Endothelial cell of umbilical vein (primary cell): ENCODE results near the gene GLRX. TPM values are rescaled to one million over a fixed set of nuclear protein-coding genes. Genes with fewer than 3 reads are reported as not detected.

Source experiments
- BruUV-seq: library from RNA; stranded (reverse); fragments of 400-500 nt; replicated peaks from 2 replicates; lab custom pipeline; 2021; lab: Mats Ljungman, UMichigan
- CTCF ChIA-PET: fragments of 300-600, 350-600 bp; sonication (Branson Sonifier 250); formaldehyde crosslinking; loops from one replicate; lab custom pipeline; 2021; ENCODE audit warnings: antibody characterized with exemption, inconsistent platforms; lab: Charles Lee
- POLR2A ChIA-PET: fragments of 300-600, 350-600 bp; sonication (Branson Sonifier 250); formaldehyde crosslinking; loops from one replicate; lab custom pipeline; 2021; ENCODE audit warnings: antibody characterized with exemption, inconsistent platforms; lab: Charles Lee
- DNase-seq: peaks from one replicate; pipeline ENCODE4 v3.0.0-alpha.2; 2011; ENCODE audit warnings: low read depth, low spot score
- FAIRE-seq: peaks from 2 replicates; lab custom pipeline; 2011; peaks lifted over from hg19 to GRCh38; lab: Jason Lieb, UNC
- H2AFZ ChIP-seq: 2 replicates; pipeline ENCODE4 v1.6.0; 2012; ENCODE audit warnings: low read depth, low read length, control low read depth, inconsistent platforms
- H3K27ac ChIP-seq: 2 replicates; pipeline ENCODE4 v1.5.1; 2011; ENCODE audit warnings: low read depth, mild to moderate bottlenecking, control low read depth, low read length, moderate library complexity; ENCODE audit not compliant: insufficient read depth
- H3K27me3 ChIP-seq, 2 experiments: 2 replicates each; pipeline versions ENCODE4 v1.6.0 to v1.6.1; 2011; ENCODE audit warnings: low read length in 2 of 2, mixed read lengths in 1 of 2; ENCODE audit not compliant: control insufficient read depth in 2 of 2, insufficient read depth in 2 of 2
- H3K36me3 ChIP-seq, 2 experiments: 2 replicates in 1 of 2; 3 replicates in 1 of 2; pipeline ENCODE4 v1.5.1; 2011; ENCODE audit warnings: low read length in 2 of 2, mild to moderate bottlenecking in 1 of 2, moderate library complexity in 1 of 2; ENCODE audit not compliant: control insufficient read depth in 2 of 2, insufficient read depth in 2 of 2; ENCODE audit errors: extremely low read depth in 1 of 2
- H3K4me1 ChIP-seq: 3 replicates; pipeline ENCODE4 v1.5.1; 2011; ENCODE audit warnings: mild to moderate bottlenecking, low read length; ENCODE audit not compliant: control insufficient read depth, insufficient read depth; ENCODE audit errors: extremely low read depth
- H3K4me2 ChIP-seq: 2 replicates; pipeline ENCODE4 v1.6.1; 2011; ENCODE audit warnings: low read length, control low read depth, mixed read lengths; ENCODE audit not compliant: insufficient read depth
- H3K4me3 ChIP-seq, 3 experiments: fragments of 200-600 bp in 1 of 3; sonication (generic), shearing (Covaris generic) in 1 of 3; replicated peaks in 1 of 3; 2 replicates each; pipeline ENCODE4 v1.5.1; 2011 to 2016; ENCODE audit warnings: control low read depth in 3 of 3, low read length in 3 of 3, mild to moderate bottlenecking in 2 of 3, inconsistent platforms in 1 of 3, low read depth in 1 of 3, moderate library complexity in 1 of 3; ENCODE audit not compliant: insufficient read depth in 1 of 3
- H3K79me2 ChIP-seq: 2 replicates; pipeline ENCODE4 v1.6.0; 2012; ENCODE audit warnings: low read length, inconsistent platforms; ENCODE audit not compliant: control insufficient read depth, insufficient read depth
- H3K9ac ChIP-seq: replicated peaks from 2 replicates; pipeline ENCODE3; 2011; ENCODE audit warnings: low read length, control low read depth; ENCODE audit not compliant: insufficient read depth; ENCODE audit errors: extremely low read depth
- H3K9me1 ChIP-seq: replicated peaks from 3 replicates; pipeline ENCODE4 v1.6.0; 2011; ENCODE audit warnings: mild to moderate bottlenecking, low read length; ENCODE audit not compliant: control insufficient read depth, insufficient read depth; ENCODE audit errors: extremely low read depth
- H3K9me3 ChIP-seq: replicated peaks from 2 replicates; pipeline ENCODE4 v1.5.1; 2012; ENCODE audit warnings: low read length, inconsistent platforms; ENCODE audit not compliant: control insufficient read depth, insufficient read depth
- H4K20me1 ChIP-seq: replicated peaks from 2 replicates; pipeline ENCODE3; 2011; ENCODE audit warnings: mild to moderate bottlenecking, low read length; ENCODE audit not compliant: control insufficient read depth, insufficient read depth; ENCODE audit errors: extremely low read depth
- CTCF ChIP-seq, 2 donors: IDR thresholded peaks; 1 replicate in 1 of 2; 2 replicates in 1 of 2; pipeline ENCODE4 v1.5.1; 2011; ENCODE audit warnings: low read length in 2 of 2, mild to moderate bottlenecking in 2 of 2, moderate library complexity in 2 of 2, control low read depth in 1 of 2, inconsistent platforms in 1 of 2, low read depth in 1 of 2; ENCODE audit not compliant: insufficient read depth in 1 of 2; ENCODE audit errors: extremely low read depth in 1 of 2
- EZH2 ChIP-seq: IDR thresholded peaks from 2 replicates; pipeline ENCODE4 v1.6.1; 2012; ENCODE audit warnings: borderline replicate concordance, low read depth, mild to moderate bottlenecking, moderate library complexity, low read length, inconsistent platforms; ENCODE audit not compliant: severe bottlenecking
- GATA2 ChIP-seq: IDR thresholded peaks from 2 replicates; pipeline ENCODE4 v1.7.0; 2011; ENCODE audit warnings: low read depth, mild to moderate bottlenecking, moderate library complexity, mixed read lengths, low read length; ENCODE audit not compliant: insufficient read length, insufficient read depth
- MAX ChIP-seq: IDR thresholded peaks from 2 replicates; pipeline ENCODE4 v1.6.1; 2011; ENCODE audit not compliant: insufficient read depth, insufficient read length
- MYC ChIP-seq: IDR thresholded peaks from one replicate; pipeline ENCODE4 v1.6.1; 2011; ENCODE audit warnings: mild to moderate bottlenecking, low read depth, low read length
- POLR2AphosphoS5 ChIP-seq: IDR thresholded peaks from 2 replicates; pipeline ENCODE4 v1.6.1; 2012; ENCODE audit warnings: low read depth, mild to moderate bottlenecking, control low read depth, low read length, moderate library complexity; ENCODE audit not compliant: insufficient read depth
- dilution Hi-C: fragments of 300-500 bp; cut with MboI; formaldehyde crosslinking; loops from one replicate; pipeline ENCODE4 v1.15.0; 2019; ENCODE audit warnings: low sequenced_read_pairs; ENCODE audit not compliant: extremely low pct_ligation_motif_present
- intact Hi-C: fragments of 100-400 bp; cut with micrococcal nuclease; formaldehyde crosslinking; loops from one replicate; pipeline ENCODE4 v1.10.0; 2022
- polyA plus RNA-seq, 4 experiments: library from polyadenylated mRNA; depleted of rRNA in 3 of 4; stranded (reverse) in 3 of 4; unstranded in 1 of 4; fragments of >200 nt; gene quantifications; 2 replicates each; pipeline versions ENCODE4 v1.2.1 to v1.2.3, GENCODE V29; 2011 to 2012; ENCODE audit warnings: missing spikeins in 1 of 4
- total RNA-seq: library from RNA; stranded (reverse); gene quantifications from 2 replicates; pipeline ENCODE4 v1.2.3, GENCODE V29; 2021

The GLRX gene
- total and polyA plus RNA-seq, 2 donors (not counting 3 experiments of a cell fraction or from before 2014, with no cell fraction given): 14.2 to 40.3 TPM

GRCh38 chr5:95777441-95777840 is 45.1 kb downstream of the GLRX start:
- TF ChIP-seq POLR2AphosphoS5: no peak
- no peak for TF ChIP-seq MYC
- no peak for TF ChIP-seq GATA2
- TF ChIP-seq EZH2: no peak
- TF ChIP-seq CTCF (IDR thresholded peaks at IDR 0.05; ENCODE audit: extremely low read depth in 1 of 2, insufficient read depth in 1 of 2, low read depth in 1 of 2, low read length in 2 of 2): no peak
- no peak for TF ChIP-seq MAX
- H3K9me3 ChIP-seq: no peaks in the 10 kb centered on the region
- no peak overlapping the region for H3K4me2 ChIP-seq
- no peak overlapping the region for H3K27ac ChIP-seq
- H3K4me1 ChIP-seq: peaks cover 24% of the 10 kb centered on the region
- no peak overlapping the region for H2AFZ ChIP-seq
- H3K9me1 ChIP-seq: no peaks in the 10 kb centered on the region
- no TSS peak for BruUV-seq
- H4K20me1 ChIP-seq: no peaks in the 10 kb centered on the region
- dilution Hi-C loops (no loop called here), intact Hi-C loops (no loop called here)
- DNase-seq (no peak), FAIRE-seq (no peak)
- no peaks in the 10 kb centered on the region for H3K27me3 ChIP-seq
- H3K79me2 ChIP-seq: no peaks in the 10 kb centered on the region
- ChIA-PET CTCF (no interaction called here), POLR2A (no interaction called here)
- H3K9ac ChIP-seq: no peak overlapping the region
- no peak overlapping the region for H3K4me3 ChIP-seq
- peaks cover 0 to 3% of the 10 kb centered on the region in 2 experiments for H3K36me3 ChIP-seq
